ENCODE data around the gene P3H2.

DNA sequence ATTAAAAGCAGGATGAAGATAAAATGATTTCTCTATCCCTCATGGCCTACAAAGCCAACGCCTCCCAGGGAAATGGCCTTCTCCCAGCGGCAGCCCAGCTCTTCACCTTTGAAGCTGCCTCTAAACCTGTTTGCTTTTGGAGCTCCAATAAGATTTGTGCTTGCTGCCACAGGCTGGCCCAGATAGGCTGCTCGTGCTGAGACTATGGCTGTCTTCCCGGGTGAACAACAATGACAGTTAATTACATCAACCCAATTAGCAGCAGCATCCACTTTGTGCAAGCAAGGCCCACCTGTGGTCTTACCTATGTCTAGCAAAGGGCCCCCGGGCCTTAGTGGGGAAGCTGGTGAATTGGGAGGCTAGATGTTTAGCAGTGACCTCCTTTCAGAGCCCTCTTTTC, 179.6 kb downstream of the P3H2 start:
- TF ChIP-seq POLR2AphosphoS5 (IDR thresholded peaks at IDR 0.05; ENCODE audit: borderline replicate concordance, low read depth, low read length) = no peak
- no peak for TF ChIP-seq EZH2 (IDR thresholded peaks at IDR 0.05)
- TF ChIP-seq FOXP2 (optimal IDR thresholded peaks at IDR 0.05; ENCODE audit: control extremely low read depth, extremely low read length, insufficient read depth) = no peak
